Effector CD4-positive, alpha-beta T cell (primary cell): ENCODE data around the gene PALM3.
"Not testable (repeated sequence)": the region's sequence is repeated elsewhere in the genome, so short reads cannot be mapped to it uniquely, and the experiment has no call there.

Experiments
- DNase-seq: peaks from one replicate; pipeline ENCODE4 v3.0.0-alpha.2; 2020

Gene PALM3

GRCh38 chr19:14058182-14059092, 3.4 kb downstream of the PALM3 start:
- no peak for DNase-seq

- DNase-seq, result no peak
These were observed 5.0 kb downstream of the PALM3 start for GRCh38 chr19:14056741-14057356.

GRCh38 chr19:14056069-14056666, 5.7 kb downstream of the PALM3 start:
- DNase-seq, result no peak

DNA sequence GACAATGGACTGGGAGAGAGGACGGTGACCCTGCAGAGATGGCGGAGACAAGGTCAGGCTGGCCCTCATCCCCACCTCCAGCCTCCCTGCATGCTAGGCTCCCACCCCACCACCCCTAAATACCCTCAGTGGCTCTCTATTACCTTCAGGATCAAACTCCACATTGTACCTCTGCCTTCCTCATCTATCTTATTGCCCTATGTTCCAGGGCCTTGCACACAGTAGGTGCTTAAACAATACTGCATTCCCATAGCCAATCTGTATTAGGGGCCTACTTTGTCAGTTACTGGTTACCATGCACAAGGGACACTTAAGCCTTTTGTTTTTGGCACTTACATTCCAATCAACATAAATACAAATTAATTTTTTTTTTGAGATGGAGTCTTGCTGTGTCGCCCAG, 6.5 kb downstream of the PALM3 start:
- DNase-seq, result no peak

DNA sequence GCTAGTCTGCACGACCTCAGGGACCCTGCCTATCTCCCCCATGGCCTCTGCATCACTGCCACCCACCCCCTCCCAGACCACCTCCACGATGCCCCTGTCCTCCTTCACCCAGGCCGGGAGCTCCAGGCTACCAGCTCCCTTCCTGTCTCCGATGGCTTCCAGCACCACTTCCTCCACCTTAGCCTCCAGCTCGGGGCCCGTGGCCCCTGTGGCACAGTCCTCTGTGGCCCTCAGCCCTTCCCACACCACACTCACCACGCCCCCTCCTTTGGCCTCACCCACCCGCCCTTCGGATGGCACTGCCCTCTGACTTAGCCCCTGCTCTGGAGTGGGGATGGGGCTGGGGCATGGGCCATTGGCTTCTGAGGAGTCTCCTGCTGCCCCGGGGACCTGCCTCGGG, 7.2 kb downstream of the PALM3 start:
- DNase-seq, result no peak

DNA sequence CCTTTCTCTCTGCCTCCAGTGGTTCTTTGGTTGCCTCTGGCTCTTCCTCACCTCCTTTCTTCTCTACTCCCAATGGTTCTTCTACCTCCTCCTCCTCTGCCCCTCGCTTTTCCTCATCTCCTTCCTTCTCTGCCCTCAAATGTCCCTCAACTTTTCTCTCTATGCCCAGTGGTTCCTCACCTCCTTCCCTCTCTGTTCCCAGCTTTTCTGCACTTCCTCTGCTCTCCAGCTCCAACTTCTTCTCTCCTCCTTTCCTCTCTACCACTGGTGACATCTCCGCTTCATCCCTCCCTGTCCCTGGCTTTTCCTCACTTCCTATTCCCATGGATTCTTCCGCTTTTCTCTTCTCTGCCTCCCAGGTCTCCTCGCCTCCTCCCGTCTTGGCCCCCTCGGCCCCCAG, 7.8 kb downstream of the PALM3 start:
- DNase-seq, result no peak

DNA sequence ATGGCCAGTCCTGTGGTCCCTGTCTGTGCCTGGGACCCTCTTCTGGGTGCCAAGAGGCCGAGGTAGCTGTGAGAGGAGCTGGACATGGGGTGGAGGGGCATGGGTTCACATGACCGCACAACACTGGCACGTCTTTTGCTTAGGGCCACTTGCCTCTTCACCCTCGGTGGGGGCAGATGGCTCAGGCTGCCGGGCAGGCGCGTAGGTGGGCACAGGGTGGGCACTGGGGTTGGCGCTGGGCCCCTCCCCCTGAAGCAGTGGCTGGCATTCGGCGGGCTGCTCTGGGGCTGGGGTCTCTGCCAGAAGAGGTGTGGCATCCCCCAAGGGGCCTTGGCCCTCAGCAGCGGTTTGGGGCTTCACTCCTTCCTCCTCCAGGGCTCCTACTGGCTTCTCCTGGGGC, 8.4 kb downstream of the PALM3 start:
- no peak for DNase-seq

DNA sequence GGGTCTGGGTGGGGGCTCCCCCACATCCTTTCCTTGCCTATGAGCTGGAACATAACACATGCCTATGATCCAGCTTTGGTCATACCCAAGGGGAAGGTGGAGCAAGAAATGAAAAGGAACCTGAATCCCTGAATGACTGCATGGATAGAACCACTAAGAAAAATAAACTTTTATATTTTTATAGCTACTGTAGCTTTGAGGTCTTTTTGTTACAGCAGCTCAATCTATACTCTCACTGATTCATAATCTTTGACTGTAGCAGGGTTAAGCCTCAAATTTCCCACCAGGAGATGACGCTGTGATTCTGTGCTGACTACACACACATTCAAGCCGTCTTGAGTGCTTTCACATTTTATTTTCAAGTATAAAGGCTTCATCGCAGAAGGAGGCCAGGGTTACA, 8.8 kb downstream of the PALM3 start:
- no peak for DNase-seq

- no peak for DNase-seq
These were observed 9.4 kb downstream of the PALM3 start for GRCh38 chr19:14052470-14052869.

DNA sequence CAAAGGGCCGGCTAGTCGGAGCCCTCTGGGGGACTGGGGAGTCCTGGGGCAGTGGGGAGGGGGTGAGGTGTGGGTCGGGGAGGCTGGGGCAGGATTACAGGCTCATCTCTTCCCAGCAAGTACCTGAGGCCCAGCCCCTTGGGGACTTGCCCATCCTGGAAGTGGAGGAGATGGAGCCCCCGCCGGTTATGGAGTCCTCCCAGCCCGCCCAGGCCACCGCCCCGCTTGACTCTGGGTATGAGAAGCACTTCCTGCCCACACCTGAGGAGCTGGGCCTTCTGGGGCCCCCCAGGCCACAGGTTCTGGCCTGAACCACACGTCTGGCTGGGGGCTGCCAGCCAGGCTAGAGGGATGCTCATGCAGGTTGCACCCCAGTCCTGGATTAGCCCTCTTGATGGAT, 9.9 kb downstream of the PALM3 start:
- no peak for DNase-seq

DNA sequence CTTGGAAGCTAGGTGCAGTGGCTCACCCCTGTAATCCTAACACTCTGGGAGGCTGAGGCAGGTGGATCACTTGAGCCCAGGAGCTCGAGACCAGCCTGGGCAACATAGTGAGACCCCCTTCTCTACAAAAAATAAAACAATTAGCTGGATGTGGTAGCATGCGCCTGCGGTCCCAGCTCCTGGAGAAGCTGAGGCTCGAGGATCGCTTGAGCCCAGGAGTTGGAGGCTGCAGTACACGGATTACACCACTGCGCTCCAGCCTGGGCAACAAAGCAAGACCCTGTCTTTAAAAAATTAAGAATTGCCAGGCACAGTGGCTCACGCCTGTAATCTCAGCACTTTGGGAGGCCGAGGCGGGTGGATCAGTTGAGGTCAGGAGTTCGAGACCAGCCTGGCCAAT, 10.9 kb downstream of the PALM3 start:
- DNase-seq, result not testable (repeated sequence)

DNA sequence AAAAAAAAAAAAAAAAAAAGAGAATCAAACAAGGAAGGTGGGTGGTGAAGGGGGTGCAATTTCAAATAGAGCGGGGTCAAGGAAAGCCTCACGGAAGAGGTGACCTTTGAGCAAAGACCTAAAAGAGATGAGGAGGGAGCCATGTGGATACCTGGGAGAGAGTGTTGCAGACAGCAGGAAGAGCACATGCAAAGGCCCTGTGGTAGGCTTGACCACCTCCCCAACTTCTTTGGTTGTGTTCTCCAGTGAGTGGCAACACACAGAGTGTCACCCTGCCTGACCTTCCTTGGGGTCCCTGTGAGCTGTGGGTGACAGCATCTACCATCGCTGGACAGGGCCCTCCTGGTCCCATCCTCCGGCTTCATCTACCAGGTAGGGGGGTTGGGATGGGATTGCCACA, 11.4 kb downstream of the PALM3 start:
- no peak for DNase-seq

GRCh38 chr19:14048443-14049153, 13.3 kb downstream of the PALM3 start:
- DNase-seq, result peak; percentile 69

- DNase-seq, result not testable (repeated sequence)
These were observed 14.0 kb downstream of the PALM3 start for GRCh38 chr19:14047866-14048265.

GRCh38 chr19:14042659-14043608, 18.9 kb downstream of the PALM3 start:
- not testable (repeated sequence) for DNase-seq

DNA sequence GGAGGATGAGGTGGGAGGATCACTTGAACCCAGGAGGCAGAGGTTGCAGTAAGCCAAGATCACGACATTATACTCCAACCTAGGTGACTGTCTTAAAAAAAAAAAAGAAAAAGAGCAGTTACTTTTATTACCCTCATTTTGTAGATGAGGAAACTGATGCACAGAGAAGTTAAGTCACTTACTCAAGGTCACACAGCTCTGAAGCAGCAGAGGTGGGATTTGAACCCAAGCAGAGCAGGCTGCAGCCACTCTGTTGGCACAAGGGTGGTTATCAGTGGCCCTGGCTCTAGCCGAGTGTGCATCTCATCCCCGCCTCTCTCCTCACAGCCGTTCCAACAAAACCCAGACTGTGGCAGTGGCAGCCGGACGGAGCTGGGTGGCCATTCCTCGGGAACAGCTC, 22.7 kb downstream of the PALM3 start:
- DNase-seq, result no peak

DNA sequence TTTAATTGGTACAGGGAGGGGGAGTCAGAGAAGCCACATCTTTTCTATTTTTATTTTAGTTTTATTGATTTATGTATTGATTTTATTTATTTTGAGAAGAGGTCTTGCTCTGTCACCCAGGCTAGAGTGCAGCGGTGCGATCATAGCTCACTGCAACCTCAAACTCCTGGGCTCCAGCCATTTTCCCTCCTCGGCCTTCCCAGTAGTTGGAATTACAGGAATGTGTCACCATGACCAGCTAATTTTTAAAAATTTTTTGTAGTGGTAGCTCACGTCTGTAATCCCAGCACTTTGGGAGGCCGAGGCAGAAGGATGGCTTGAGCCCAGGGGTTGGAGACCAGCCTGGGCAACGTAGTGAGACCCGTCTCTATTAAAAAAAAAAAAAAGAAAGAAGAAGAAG, 26.2 kb downstream of the PALM3 start:
- DNase-seq, result no peak

- DNase-seq, result not testable (repeated sequence)
These were observed 26.7 kb downstream of the PALM3 start for GRCh38 chr19:14035159-14035558.

DNA sequence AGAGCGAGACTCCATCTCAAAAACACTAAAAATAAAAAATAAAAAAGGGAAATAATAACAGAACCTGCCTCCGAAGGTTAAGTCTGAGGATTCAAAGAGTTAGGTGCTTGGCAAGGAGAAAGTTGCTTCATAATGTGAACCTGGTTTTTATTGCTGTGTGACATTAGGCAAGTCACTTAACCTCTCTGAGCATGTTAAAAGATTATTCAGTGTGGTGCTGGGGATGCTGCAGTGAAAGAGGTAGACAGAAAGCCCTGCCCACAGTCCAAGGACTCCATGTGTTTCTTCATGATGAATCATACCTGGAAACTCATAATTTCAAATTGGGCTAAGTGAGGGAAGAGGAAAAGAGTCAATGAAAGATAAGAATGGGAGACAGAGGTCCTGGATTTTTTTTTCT, 27.9 kb downstream of the PALM3 start:
- DNase-seq, result no peak

GRCh38 chr19:14031719-14032480, 30.0 kb downstream of the PALM3 start, which contains the start of gene IL27RA:
Gene IL27RA, plus strand, starts transcription at chr19:14031762. Its CDS starts 111 bp downstream, at chr19:14031873.
- peak; percentile 73 for DNase-seq
